GM18907 (cell line): ENCODE measurements around the gene UBTD1.

Experiments
- ATAC-seq: cut with Tn5 transposase; IDR thresholded peaks from one replicate; pipeline ENCODE4 v1.9.1; 2021; ENCODE audit warnings: mild to moderate bottlenecking, moderate library complexity; ENCODE audit not compliant: unreplicated experiment

UBTD1 gene

DNA sequence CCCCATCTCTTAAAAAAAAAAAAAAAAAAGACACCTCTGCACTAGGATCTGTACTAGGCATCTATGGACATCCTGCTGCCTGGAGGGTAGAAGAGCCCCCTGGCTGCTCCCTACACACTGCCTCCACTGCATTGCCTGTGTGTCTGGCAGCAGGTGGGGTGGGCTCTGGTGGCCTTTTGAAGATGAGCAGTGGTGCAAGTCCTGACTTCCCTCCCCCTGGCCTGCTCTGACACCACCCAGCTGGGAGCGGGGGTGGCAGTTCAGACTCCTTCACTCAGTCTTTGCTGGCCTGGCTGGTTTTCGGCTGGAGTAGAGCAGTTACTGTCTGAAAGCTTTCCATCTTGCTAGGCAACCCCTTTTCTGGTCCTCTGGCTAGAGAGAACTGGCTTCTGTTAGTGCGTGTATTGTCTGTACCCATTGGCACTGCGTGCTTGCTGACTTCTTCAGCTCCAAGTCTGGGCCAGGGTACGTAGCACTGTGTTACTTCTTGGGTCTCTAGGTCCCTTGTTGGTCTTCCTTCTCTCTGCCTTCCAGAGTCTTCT is 108.4 kb downstream of the UBTD1 start:
- no peak for ATAC-seq

DNA sequence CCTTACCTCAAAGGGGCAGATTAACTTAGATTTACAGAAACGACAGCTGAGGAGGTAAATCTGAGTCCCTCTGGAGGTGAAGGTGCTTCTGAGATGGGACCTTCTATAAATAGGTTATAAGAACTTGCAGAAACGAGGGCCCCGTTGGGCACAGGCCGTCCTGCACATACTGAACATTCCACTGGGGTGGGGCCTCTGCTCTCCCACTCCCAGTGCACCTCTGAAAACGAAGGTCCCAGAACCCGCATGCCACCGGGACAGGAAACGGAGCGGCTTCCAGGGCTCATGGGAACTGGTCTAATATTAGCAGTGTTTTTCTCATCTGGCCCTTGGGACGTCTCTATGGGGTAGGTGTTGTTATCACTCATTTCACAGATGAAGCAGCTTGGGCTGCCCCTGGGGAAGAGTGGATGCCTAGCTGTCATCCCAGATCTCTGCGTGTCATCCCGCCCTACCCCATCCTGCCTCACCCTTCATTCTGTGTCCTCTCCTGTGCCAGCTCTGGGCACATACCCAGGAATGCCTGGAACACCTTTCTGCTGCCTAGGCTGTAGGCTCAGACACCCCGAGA is 110.4 kb downstream of the UBTD1 start:
- no peak for ATAC-seq

DNA sequence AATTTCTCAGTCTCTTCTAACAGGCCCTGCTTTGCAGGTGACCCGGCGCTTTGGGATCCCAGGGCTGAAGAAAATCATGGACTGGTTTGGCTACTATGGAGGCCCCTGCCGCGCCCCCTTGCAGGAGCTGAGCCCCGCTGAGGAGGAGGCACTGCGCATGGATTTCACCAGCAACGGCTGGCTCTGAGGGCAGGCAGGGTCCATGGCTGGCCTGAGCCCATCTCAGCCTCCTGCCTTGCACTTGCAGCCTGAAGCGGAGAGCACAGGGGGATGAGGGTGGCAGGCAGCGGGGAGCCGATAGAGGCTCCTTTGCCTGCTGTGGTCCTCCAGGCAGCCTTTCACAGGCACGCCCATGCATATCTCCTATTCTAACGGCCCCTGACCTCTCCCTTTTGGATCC is 112.7 kb downstream of the UBTD1 start:
- ATAC-seq, result no peak

DNA sequence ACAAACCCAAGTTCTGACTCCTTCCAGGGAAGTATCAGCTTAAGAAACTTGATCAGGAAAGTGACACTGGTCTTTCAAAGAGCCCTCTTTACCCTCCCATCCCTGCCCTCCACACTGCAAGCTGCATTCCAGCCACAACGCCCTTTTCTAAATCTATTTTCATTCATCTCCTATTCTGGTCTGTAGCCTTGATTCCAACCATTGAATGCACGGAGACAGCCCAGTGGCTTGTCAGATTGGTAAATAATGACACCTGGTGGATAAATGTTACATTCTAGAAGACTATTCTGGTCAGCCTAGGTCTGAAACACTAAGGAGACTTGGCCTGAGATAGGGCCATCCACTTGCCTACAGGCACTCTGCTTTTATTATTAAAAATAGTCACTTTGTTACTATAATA is 113.7 kb downstream of the UBTD1 start:
- ATAC-seq, result no peak

DNA sequence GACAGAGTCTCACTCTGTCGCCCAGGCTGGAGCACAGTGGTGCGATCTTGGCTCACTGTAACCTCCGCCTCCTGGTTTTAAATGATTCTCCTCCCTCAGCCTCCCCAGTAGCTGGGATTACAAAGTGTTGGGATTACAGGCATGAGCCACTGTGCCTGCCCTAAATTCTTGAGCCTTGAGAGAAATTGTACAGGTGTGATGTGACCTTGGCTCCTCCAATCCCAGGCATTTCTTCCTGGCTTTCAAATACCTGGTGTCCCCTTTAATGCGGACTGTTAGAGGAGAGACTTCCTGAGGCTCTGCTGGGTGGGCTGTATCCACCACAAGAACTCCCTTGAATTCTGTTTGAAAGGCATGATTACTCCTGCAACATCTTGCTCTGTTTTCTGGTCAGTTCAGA is 119.6 kb downstream of the UBTD1 start:
- no peak for ATAC-seq

DNA sequence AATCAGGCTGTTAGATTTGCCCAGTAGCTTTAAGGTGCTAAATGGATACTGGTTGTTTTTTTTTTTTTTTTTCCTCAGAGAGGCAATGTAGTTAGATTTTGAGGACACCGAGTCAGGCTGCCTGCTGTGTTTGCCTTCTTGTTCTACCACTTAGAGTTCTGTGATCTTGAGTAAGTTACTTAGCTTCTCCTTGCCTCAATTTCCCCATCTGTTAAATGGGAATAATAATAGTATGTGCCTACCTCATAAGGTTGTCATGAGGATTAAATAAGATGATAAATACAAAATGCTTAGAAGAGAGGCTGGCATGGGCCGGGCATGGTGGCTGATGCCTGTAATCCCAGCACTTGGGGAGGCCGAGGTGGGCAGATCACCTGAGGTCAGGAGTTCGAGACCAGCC is 120.0 kb downstream of the UBTD1 start:
- ATAC-seq, result no peak
